Stimulated activated naive B cell treated with anti-CD40 and anti-IgM and Interleukin-4, amounts not matched to agents 10 μg/mL and 1 μg/mL and 100 μg/mL, for 72 hours (primary cell): Measurements from ENCODE around the gene COX7A2L.

Experiments used
- ATAC-seq, 2 donors: fragments of 150-1000 bp; cut with Tn5 transposase; replicated peaks; 2 replicates each; pipeline ENCODE4 v1.10.0; 2021; ENCODE audit warnings: moderate library complexity in 1 of 2
- DNase-seq: peaks from one replicate; pipeline ENCODE4 v3.0.0; 2021
- H3K27ac Mint-ChIP-seq: one replicate; pipeline ENCODE4 v1.8.0; 2022; ENCODE audit warnings: mild to moderate bottlenecking, mixed read lengths
- H3K27me3 Mint-ChIP-seq, 2 donors: one replicate each; pipeline ENCODE4 v1.8.0; 2022; ENCODE audit warnings: mixed read lengths in 2 of 2
- H3K36me3 Mint-ChIP-seq, 2 donors: one replicate each; pipeline ENCODE4 v1.8.0; 2022; ENCODE audit warnings: mixed read lengths in 2 of 2, mild to moderate bottlenecking in 1 of 2
- H3K4me1 Mint-ChIP-seq, 2 donors: one replicate each; pipeline ENCODE4 v1.8.0; 2022; ENCODE audit warnings: mixed read lengths in 2 of 2, mild to moderate bottlenecking in 1 of 2
- H3K4me3 Mint-ChIP-seq, 2 donors: one replicate each; pipeline ENCODE4 v1.8.0; 2022; ENCODE audit warnings: mild to moderate bottlenecking in 2 of 2, mixed read lengths in 2 of 2, moderate library complexity in 1 of 2
- H3K9me3 Mint-ChIP-seq, 2 donors: one replicate each; pipeline ENCODE4 v1.8.0; 2022; ENCODE audit warnings: mixed read lengths in 2 of 2, mild to moderate bottlenecking in 1 of 2

COX7A2L gene

GRCh38 chr2:42378415-42378814 lies 17.4 kb upstream of the COX7A2L start:
- Mint-ChIP-seq H3K27me3 (peaks cover 9 to 18% of the 10 kb centered on the region in 2 donors), H3K36me3 (no peaks in the 10 kb centered on the region), H3K27ac (no peak overlapping the region), H3K4me3 (no peak overlapping the region), H3K4me1 (no peaks in the 10 kb centered on the region), H3K9me3 (no peaks in the 10 kb centered on the region)
- DNase-seq (no peak), ATAC-seq (no peak)

GRCh38 chr2:42376758-42377157 lies 15.7 kb upstream of the COX7A2L start:
- Mint-ChIP-seq H3K27me3 (peaks cover 9 to 18% of the 10 kb centered on the region in 2 donors), H3K4me3 (no peak overlapping the region), H3K36me3 (no peaks in the 10 kb centered on the region), H3K9me3 (no peaks in the 10 kb centered on the region), H3K27ac (no peak overlapping the region), H3K4me1 (no peaks in the 10 kb centered on the region)
- ATAC-seq (peak in 1 of 2 donors; percentile 50), DNase-seq (no peak)

GRCh38 chr2:42372474-42373200 lies 11.6 kb upstream of the COX7A2L start:
- DNase-seq, result no peak
- Mint-ChIP-seq H3K27me3 (peaks cover 6 to 9% of the 10 kb centered on the region in 2 donors), H3K4me1 (no peaks in the 10 kb centered on the region), H3K9me3 (no peaks in the 10 kb centered on the region), H3K27ac (no peak overlapping the region), H3K4me3 (no peak overlapping the region), H3K36me3 (no peaks in the 10 kb centered on the region)
- ATAC-seq, result no peak

GRCh38 chr2:42371611-42372473 lies 10.8 kb upstream of the COX7A2L start:
- ATAC-seq (no peak), DNase-seq (no peak)
- H3K27ac Mint-ChIP-seq, result no peak overlapping the region
- no peak overlapping the region for H3K4me3 Mint-ChIP-seq
- H3K4me1 Mint-ChIP-seq, result no peaks in the 10 kb centered on the region
- H3K27me3 Mint-ChIP-seq, result peaks cover 6 to 9% of the 10 kb centered on the region in 2 donors
- H3K9me3 Mint-ChIP-seq, result no peaks in the 10 kb centered on the region
- no peaks in the 10 kb centered on the region for H3K36me3 Mint-ChIP-seq

GRCh38 chr2:42369532-42370229 lies 8.7 kb upstream of the COX7A2L start:
- no peaks in the 10 kb centered on the region for H3K36me3 Mint-ChIP-seq
- peaks cover 6 to 14% of the 10 kb centered on the region in 2 donors for H3K27me3 Mint-ChIP-seq
- no peak overlapping the region for H3K27ac Mint-ChIP-seq
- H3K4me1 Mint-ChIP-seq, result no peaks in the 10 kb centered on the region
- DNase-seq (no peak), ATAC-seq (no peak)
- H3K9me3 Mint-ChIP-seq, result no peaks in the 10 kb centered on the region
- H3K4me3 Mint-ChIP-seq, result no peak overlapping the region

- no peak for ATAC-seq
- Mint-ChIP-seq H3K4me1 (no peaks in the 10 kb centered on the region), H3K27ac (no peak overlapping the region)
Measured at GRCh38 chr2:42368817-42369531, 8.0 kb upstream of the COX7A2L start.

GRCh38 chr2:42367835-42368234 lies 6.8 kb upstream of the COX7A2L start:
- no peaks in the 10 kb centered on the region for H3K9me3 Mint-ChIP-seq
- no peak overlapping the region for H3K27ac Mint-ChIP-seq
- H3K4me1 Mint-ChIP-seq, result no peaks in the 10 kb centered on the region
- no peaks in the 10 kb centered on the region for H3K36me3 Mint-ChIP-seq
- DNase-seq (no peak), ATAC-seq (no peak)
- H3K27me3 Mint-ChIP-seq, result peaks cover 0 to 14% of the 10 kb centered on the region in 2 donors
- H3K4me3 Mint-ChIP-seq, result no peak overlapping the region

More at GRCh38 chr2:42368817-42369531, 8.0 kb upstream of the COX7A2L start:
- Mint-ChIP-seq H3K36me3 (no peaks in the 10 kb centered on the region), H3K27me3 (peaks cover under 1 to 11% of the 10 kb centered on the region in 2 donors), H3K9me3 (no peaks in the 10 kb centered on the region), H3K4me3 (no peak overlapping the region)
- DNase-seq, result no peak

- Mint-ChIP-seq H3K27ac (no peak overlapping the region), H3K27me3 (peaks cover 0 to 14% of the 10 kb centered on the region in 2 donors), H3K4me3 (no peak overlapping the region), H3K4me1 (peaks cover 6 to 9% of the 10 kb centered on the region in 2 donors), H3K36me3 (no peaks in the 10 kb centered on the region), H3K9me3 (no peaks in the 10 kb centered on the region)
- DNase-seq (no peak), ATAC-seq (no peak)
Measured at GRCh38 chr2:42366411-42366810, 5.4 kb upstream of the COX7A2L start.

GRCh38 chr2:42364658-42365057 lies 3.6 kb upstream of the COX7A2L start:
- no peak for ATAC-seq

GRCh38 chr2:42363413-42363812 lies 2.4 kb upstream of the COX7A2L start:
- peaks cover 0 to 14% of the 10 kb centered on the region in 2 donors for H3K27me3 Mint-ChIP-seq
- no peak overlapping the region for H3K27ac Mint-ChIP-seq
- DNase-seq (no peak), ATAC-seq (no peak)
- H3K36me3 Mint-ChIP-seq, result no peaks in the 10 kb centered on the region
- H3K9me3 Mint-ChIP-seq, result no peaks in the 10 kb centered on the region
- H3K4me1 Mint-ChIP-seq, result peaks cover 20 to 38% of the 10 kb centered on the region in 2 donors
- no peak overlapping the region for H3K4me3 Mint-ChIP-seq

More at GRCh38 chr2:42364658-42365057, 3.6 kb upstream of the COX7A2L start:
- Mint-ChIP-seq H3K27ac (no peak overlapping the region), H3K4me1 (peaks cover 14 to 27% of the 10 kb centered on the region in 2 donors), H3K9me3 (no peaks in the 10 kb centered on the region), H3K27me3 (peaks cover 0 to 14% of the 10 kb centered on the region in 2 donors), H3K4me3 (no peak overlapping the region), H3K36me3 (no peaks in the 10 kb centered on the region)
- no peak for DNase-seq

GRCh38 chr2:42361728-42362283 lies 789 bp upstream of the COX7A2L start:
- no peak for DNase-seq
- peaks cover 4 to 10% of the 10 kb centered on the region in 2 donors for H3K36me3 Mint-ChIP-seq
- ATAC-seq, result no peak
- H3K27ac Mint-ChIP-seq, result peak overlapping the region; percentile 99
- H3K9me3 Mint-ChIP-seq, result no peaks in the 10 kb centered on the region
- H3K27me3 Mint-ChIP-seq, result peaks cover 0 to 13% of the 10 kb centered on the region in 2 donors
- H3K4me3 Mint-ChIP-seq, result peak overlapping the region; percentile 89 to 91
- H3K4me1 Mint-ChIP-seq, result peaks cover 27 to 54% of the 10 kb centered on the region in 2 donors

- peaks cover 9 to 16% of the 10 kb centered on the region in 2 donors for H3K36me3 Mint-ChIP-seq
- DNase-seq, result no peak
- H3K9me3 Mint-ChIP-seq, result no peaks in the 10 kb centered on the region
- no peak for ATAC-seq
- H3K27ac Mint-ChIP-seq, result peak overlapping the region; percentile 99
- peak overlapping the region; percentile 89 to 91 for H3K4me3 Mint-ChIP-seq
- peaks cover 30 to 62% of the 10 kb centered on the region in 2 donors for H3K4me1 Mint-ChIP-seq
- H3K27me3 Mint-ChIP-seq, result peaks cover 0 to 10% of the 10 kb centered on the region in 2 donors
Measured at GRCh38 chr2:42360493-42360889, 526 bp downstream of the COX7A2L start.

GRCh38 chr2:42359965-42360483 lies 993 bp downstream of the COX7A2L start:
- H3K27ac Mint-ChIP-seq, result peak overlapping the region; percentile 99
- peaks cover 9 to 16% of the 10 kb centered on the region in 2 donors for H3K36me3 Mint-ChIP-seq
- DNase-seq (no peak), ATAC-seq (no peak)
- H3K27me3 Mint-ChIP-seq, result peaks cover 0 to 8% of the 10 kb centered on the region in 2 donors
- peak overlapping the region; percentile 89 to 91 for H3K4me3 Mint-ChIP-seq
- H3K4me1 Mint-ChIP-seq, result peaks cover 31 to 62% of the 10 kb centered on the region in 2 donors
- no peaks in the 10 kb centered on the region for H3K9me3 Mint-ChIP-seq
